Measurements from ENCODE around the gene MAGEA9.
"Not testable (repeated sequence)": the region's sequence is repeated elsewhere in the genome, so short reads cannot be mapped to it uniquely, and the experiment has no call there.

MAGEA9 gene

DNA sequence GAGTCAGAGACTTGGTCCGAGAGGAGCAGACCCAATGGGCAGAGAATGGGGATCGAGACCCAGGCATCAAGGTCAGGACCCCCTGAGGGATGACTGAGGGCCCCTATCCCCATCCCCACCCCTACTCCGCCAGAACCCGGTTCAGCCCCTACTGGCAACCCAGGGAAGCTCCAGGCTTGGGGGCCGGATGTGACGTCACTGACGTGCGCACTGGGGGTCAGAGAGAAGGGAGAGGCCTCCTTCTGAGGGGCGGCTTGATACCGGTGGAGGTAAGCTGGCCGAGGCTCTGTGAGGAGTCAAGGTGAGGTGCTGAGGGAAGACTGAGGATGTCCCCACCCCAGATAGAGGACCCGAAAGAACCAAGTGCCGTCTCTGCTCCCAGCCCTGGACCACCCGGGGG, at the start of gene MAGEA9:
Gene MAGEA9, plus strand, starts transcription at position 204 of the 400 bp plus-strand sequence. CDS start 4,281 bp downstream, outside the sequence.
- not testable (repeated sequence) for ATAC-seq

DNA sequence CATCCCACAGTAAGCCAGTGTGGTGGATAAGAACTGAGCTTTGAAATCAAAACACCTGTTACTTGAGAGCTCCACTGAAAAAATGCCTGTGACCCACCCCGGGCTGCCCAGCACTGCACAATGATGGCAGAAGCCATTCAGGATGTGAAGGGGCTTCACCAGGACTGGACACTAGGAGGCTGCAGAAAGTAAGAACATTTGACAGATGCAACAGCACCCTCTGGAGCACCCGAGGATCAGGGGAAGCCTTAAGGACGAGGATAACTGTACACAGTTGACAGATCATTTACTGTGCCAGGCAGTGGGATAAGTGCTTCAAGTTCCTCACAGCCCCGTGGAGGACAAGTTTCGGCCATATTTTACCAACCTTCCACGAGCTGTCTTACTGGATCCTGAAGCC, 39.5 kb upstream of the MAGEA9 start:
- peak; percentile 63; the same call in 2 of the 3 replicates for ATAC-seq

GRCh38 chrX:149746390-149747007, 35.2 kb upstream of the MAGEA9 start:
- ATAC-seq, result peak; percentile 57

DNA sequence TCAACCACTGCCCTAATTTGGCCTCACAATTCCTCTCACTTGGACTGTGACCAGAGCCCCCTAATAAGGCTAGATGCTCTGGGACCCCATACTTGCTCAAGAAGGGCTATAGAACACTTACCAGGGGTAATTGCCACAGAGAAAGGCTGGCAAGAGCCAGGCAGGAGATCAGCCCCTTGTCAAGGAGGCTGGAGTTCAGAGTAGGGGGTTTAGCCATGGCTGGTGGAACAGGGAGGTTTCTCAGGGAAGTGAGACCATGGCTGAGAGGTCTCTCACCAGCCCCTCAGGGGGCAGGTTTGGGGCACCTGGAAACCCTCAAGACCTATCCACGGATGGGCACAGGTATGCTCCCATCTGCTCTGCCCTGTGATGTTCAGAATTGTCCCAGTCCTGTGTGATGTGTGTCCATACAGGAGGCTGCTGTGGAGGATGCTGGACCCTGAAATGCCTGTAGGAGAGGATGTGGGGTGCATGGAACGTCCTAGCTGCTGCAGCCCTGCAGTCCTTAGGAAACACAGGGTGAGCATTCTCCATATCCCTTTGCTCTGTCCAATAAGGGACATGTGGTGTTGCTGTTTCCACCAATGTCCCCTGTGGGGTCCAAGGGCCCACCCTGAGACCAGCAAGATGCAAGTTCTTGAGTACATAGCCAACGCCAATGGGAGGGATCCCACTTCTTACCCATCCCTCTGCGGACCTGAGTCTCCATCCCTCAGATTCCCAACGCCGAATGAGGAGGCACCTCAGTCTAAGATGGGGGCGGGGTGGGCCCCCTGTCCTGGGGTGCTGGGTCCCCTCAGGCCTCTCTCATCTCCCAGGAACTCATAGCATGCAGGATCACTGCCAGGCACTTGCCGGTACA, 24.3 kb upstream of the MAGEA9 start:
- TF ChIP-seq ZNF8 (CRISPR knock-in tag; IDR thresholded peaks at IDR 0.05) (no peak), ZNF70 (CRISPR knock-in tag; IDR thresholded peaks at IDR 0.05) (no peak), ZNF565 (CRISPR knock-in tag; conservative IDR thresholded peaks at IDR 0.05; ENCODE audit: low read depth) (no peak), ESRRG (CRISPR knock-in tag; IDR thresholded peaks at IDR 0.05) (no peak), ZFP3 (CRISPR knock-in tag; IDR thresholded peaks at IDR 0.05) (no peak), CSRNP3 (CRISPR knock-in tag; IDR thresholded peaks at IDR 0.05) (no peak), PPARA (CRISPR knock-in tag; IDR thresholded peaks at IDR 0.05; ENCODE audit: borderline replicate concordance) (no peak), CSDC2 (CRISPR knock-in tag; IDR thresholded peaks at IDR 0.05) (no peak), GLIS3 (CRISPR knock-in tag; IDR thresholded peaks at IDR 0.05) (no peak), TOX (CRISPR knock-in tag; IDR thresholded peaks at IDR 0.05; ENCODE audit: borderline replicate concordance) (no peak), ZFP30 (CRISPR knock-in tag; IDR thresholded peaks at IDR 0.05) (no peak), OSR1 (CRISPR knock-in tag; IDR thresholded peaks at IDR 0.05) (no peak), ZC3H10 (CRISPR knock-in tag; IDR thresholded peaks at IDR 0.05) (no peak), TSHZ2 (CRISPR knock-in tag; IDR thresholded peaks at IDR 0.05) (no peak), RARB (CRISPR knock-in tag; IDR thresholded peaks at IDR 0.05) (no peak), SNAI2 (CRISPR knock-in tag; IDR thresholded peaks at IDR 0.05) (no peak), ISL1 (CRISPR knock-in tag; IDR thresholded peaks at IDR 0.05) (no peak), BACH2 (CRISPR knock-in tag; IDR thresholded peaks at IDR 0.05; ENCODE audit: borderline replicate concordance) (no peak), ARNTL (CRISPR knock-in tag; IDR thresholded peaks at IDR 0.05; ENCODE audit: borderline replicate concordance, low read depth) (no peak)
- TF ChIP-seq, protein P1, sequence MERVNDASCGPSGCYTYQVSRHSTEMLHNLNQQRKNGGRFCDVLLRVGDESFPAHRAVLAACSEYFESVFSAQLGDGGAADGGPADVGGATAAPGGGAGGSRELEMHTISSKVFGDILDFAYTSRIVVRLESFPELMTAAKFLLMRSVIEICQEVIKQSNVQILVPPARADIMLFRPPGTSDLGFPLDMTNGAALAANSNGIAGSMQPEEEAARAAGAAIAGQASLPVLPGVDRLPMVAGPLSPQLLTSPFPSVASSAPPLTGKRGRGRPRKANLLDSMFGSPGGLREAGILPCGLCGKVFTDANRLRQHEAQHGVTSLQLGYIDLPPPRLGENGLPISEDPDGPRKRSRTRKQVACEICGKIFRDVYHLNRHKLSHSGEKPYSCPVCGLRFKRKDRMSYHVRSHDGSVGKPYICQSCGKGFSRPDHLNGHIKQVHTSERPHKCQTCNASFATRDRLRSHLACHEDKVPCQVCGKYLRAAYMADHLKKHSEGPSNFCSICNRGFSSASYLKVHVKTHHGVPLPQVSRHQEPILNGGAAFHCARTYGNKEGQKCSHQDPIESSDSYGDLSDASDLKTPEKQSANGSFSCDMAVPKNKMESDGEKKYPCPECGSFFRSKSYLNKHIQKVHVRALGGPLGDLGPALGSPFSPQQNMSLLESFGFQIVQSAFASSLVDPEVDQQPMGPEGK (CRISPR knock-in tag; IDR thresholded peaks at IDR 0.05; ENCODE audit: borderline replicate concordance), result no peak
- ATAC-seq, result no peak

DNA sequence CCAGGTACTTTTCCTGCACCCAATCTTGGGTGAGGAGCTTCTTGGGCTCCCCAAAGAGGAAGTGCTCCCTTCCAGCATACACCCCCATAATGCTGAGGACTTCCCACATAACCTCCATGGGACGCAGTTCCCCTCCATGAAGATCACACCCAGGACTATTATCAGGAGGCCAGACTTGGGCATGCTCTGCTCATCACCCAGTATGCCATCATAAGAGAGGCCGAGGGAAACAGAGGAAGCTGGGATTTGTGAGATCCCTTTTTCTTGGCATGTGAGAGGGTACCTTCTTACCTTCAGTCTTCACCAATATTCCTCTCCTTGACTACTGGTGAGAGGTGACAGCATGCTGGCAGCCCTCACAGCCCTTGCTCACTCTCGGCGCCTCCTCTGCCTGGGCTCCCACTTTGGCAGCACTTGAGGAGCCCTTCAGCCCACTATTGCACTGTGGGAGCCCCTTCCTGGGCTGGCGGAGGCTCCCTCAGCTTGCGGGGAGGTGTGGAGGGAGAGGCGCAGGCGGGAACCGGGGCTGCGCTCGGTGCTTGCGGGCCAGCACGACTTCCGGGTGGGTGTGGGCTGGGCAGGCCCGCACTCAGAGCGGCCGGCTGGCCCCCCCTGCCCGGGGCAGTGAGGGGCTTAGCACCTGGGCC, 23.5 kb upstream of the MAGEA9 start:
- ATAC-seq, result no peak
- no peak for TF ChIP-seq ZNF70 (CRISPR knock-in tag; IDR thresholded peaks at IDR 0.05)
- no peak for TF ChIP-seq CSRNP3 (CRISPR knock-in tag; IDR thresholded peaks at IDR 0.05)
- no peak for TF ChIP-seq ESRRG (CRISPR knock-in tag; IDR thresholded peaks at IDR 0.05)
- TF ChIP-seq, protein P1 (CRISPR knock-in tag; IDR thresholded peaks at IDR 0.05; ENCODE audit: borderline replicate concordance), result no peak
- TF ChIP-seq PPARA (CRISPR knock-in tag; IDR thresholded peaks at IDR 0.05; ENCODE audit: borderline replicate concordance), result no peak
- TF ChIP-seq ISL1 (CRISPR knock-in tag; IDR thresholded peaks at IDR 0.05), result no peak
- TF ChIP-seq RARB (CRISPR knock-in tag; IDR thresholded peaks at IDR 0.05), result no peak
- TF ChIP-seq TCF4 (CRISPR knock-in tag; IDR thresholded peaks at IDR 0.05; ENCODE audit: borderline replicate concordance), result no peak
